Iris pigment epithelial cell (primary cell): ENCODE measurements around the gene GPR39.
"Not testable (repeated sequence)": the region's sequence is repeated elsewhere in the genome, so short reads cannot be mapped to it uniquely, and the experiment has no call there.

ENCODE experiments used
- DNase-seq: peaks from one replicate; pipeline ENCODE4 v3.0.0-alpha.2; 2011; ENCODE audit warnings: low read depth

The GPR39 gene

GRCh38 chr2:132416723-132417395, at the start of gene GPR39:
TSS of gene GPR39 (plus strand) at chr2:132416805.
- no peak for DNase-seq

- DNase-seq: no peak
These were observed 48.4 kb upstream of the GPR39 start for GRCh38 chr2:132368191-132368590.

- no peak for DNase-seq
These were observed 44.3 kb upstream of the GPR39 start for GRCh38 chr2:132372276-132372675.

- DNase-seq: no peak
These were observed 43.0 kb upstream of the GPR39 start for GRCh38 chr2:132373391-132374135.

GRCh38 chr2:132374151-132374550, 42.5 kb upstream of the GPR39 start:
- no peak for DNase-seq

GRCh38 chr2:132374551-132374950, 42.1 kb upstream of the GPR39 start:
- peak; percentile 42 for DNase-seq

- DNase-seq: peak; percentile 26
These were observed 41.6 kb upstream of the GPR39 start for GRCh38 chr2:132374961-132375360.

- no peak for DNase-seq
These were observed 35.2 kb upstream of the GPR39 start for GRCh38 chr2:132381376-132381775.

GRCh38 chr2:132383956-132384355, 32.6 kb upstream of the GPR39 start:
- DNase-seq: no peak

GRCh38 chr2:132384491-132385151, 32.0 kb upstream of the GPR39 start:
- no peak for DNase-seq

GRCh38 chr2:132387126-132387525, 29.5 kb upstream of the GPR39 start:
- DNase-seq: no peak

- no peak for DNase-seq
These were observed 26.5 kb upstream of the GPR39 start for GRCh38 chr2:132390076-132390475.

- no peak for DNase-seq
These were observed 25.2 kb upstream of the GPR39 start for GRCh38 chr2:132391378-132391777.

- DNase-seq: no peak
These were observed 24.4 kb upstream of the GPR39 start for GRCh38 chr2:132392221-132392620.

- no peak for DNase-seq
These were observed 23.7 kb upstream of the GPR39 start for GRCh38 chr2:132392879-132393278.

- not testable (repeated sequence) for DNase-seq
These were observed 19.6 kb upstream of the GPR39 start for GRCh38 chr2:132397042-132397441.

- DNase-seq: peak; percentile 91
These were observed 16.3 kb upstream of the GPR39 start for GRCh38 chr2:132400169-132400900.

GRCh38 chr2:132400901-132401240, 15.7 kb upstream of the GPR39 start:
- DNase-seq: no peak

- no peak for DNase-seq
These were observed 15.3 kb upstream of the GPR39 start for GRCh38 chr2:132401326-132401725.

- DNase-seq: no peak
These were observed 13.5 kb upstream of the GPR39 start for GRCh38 chr2:132403146-132403545.

- DNase-seq: no peak
These were observed 12.5 kb upstream of the GPR39 start for GRCh38 chr2:132404056-132404455.

GRCh38 chr2:132407784-132408183, 8.8 kb upstream of the GPR39 start:
- DNase-seq: no peak

- DNase-seq: no peak
These were observed 4.6 kb upstream of the GPR39 start for GRCh38 chr2:132412021-132412420.
